Left ventricle myocardium inferior (tissue), 1 donor: ENCODE measurements around the gene KRTCAP2. TPM values are rescaled to one million over a fixed set of nuclear protein-coding genes. Genes with fewer than 3 reads are reported as not detected.

Experiments used
- DNase-seq: peaks from one replicate; pipeline ENCODE4 v3.0.0-alpha.2; 2020
- H3K27ac ChIP-seq: fragments of 200-600 bp; replicated peaks from 2 replicates; pipeline ENCODE4 v1.8.0; 2021
- H3K27me3 ChIP-seq: fragments of 200-600 bp; 2 replicates; pipeline ENCODE4 v1.8.0; 2021; ENCODE audit warnings: low read depth
- H3K36me3 ChIP-seq: fragments of 200-600 bp; 2 replicates; pipeline ENCODE4 v1.8.0; 2021
- H3K4me1 ChIP-seq: fragments of 200-600 bp; 2 replicates; pipeline ENCODE4 v1.8.0; 2021
- H3K4me3 ChIP-seq: fragments of 200-600 bp; 2 replicates; pipeline ENCODE4 v1.8.0; 2021; ENCODE audit warnings: mild to moderate bottlenecking, moderate library complexity
- H3K9me3 ChIP-seq: fragments of 200-600 bp; replicated peaks from 2 replicates; pipeline ENCODE4 v1.8.0; 2021
- intact Hi-C: fragments of 100-400 bp; cut with micrococcal nuclease; formaldehyde crosslinking; loops from one replicate; pipeline ENCODE4 v1.11.0; 2022
- total RNA-seq: library from RNA; stranded (reverse); fragmentation: NEBNext Ultra II Directional; extraction: Animal tissue kit (Norgen Biotek cat#: 25700); gene quantifications from one replicate; pipeline ENCODE4 v1.2.1, GENCODE V29; 2021
- TF ChIP-seq, protein P1 (sequence below): fragments of 200-600 bp; IDR thresholded peaks from 2 replicates; pipeline ENCODE4 v1.8.0; 2021; ENCODE audit warnings: antibody characterized with exemption, mild to moderate bottlenecking, borderline replicate concordance
- donor health status: DM: no; HTN: yes; CAD: no; lungs with severe emphysema.

Gene KRTCAP2
- total RNA-seq, 1 donor from 2014 or later, result 113 TPM

DNA sequence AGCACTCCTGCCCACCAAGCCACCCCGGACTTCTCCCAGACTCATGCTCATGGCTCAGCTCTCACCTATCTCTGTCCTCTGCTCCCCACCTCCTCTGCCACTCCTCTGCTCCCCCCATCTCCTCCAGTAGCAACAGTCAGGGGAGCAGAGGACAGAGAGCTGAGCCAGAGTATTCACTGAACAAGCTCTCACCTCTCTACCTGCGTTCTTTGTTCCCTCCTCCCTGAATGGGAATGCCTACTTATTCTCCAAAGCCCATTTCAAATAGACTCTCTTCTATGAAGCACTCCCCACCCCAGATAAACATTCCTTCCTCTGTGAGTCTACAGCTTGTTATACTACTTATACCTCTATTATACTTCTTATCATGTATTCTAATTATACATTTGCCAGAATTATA lies 51.9 kb downstream of the KRTCAP2 start:
- no peaks in the 10 kb centered on the region for H3K9me3 ChIP-seq
- H3K36me3 ChIP-seq, result no peaks in the 10 kb centered on the region
- no peak overlapping the region for H3K27ac ChIP-seq
- TF ChIP-seq, protein P1, sequence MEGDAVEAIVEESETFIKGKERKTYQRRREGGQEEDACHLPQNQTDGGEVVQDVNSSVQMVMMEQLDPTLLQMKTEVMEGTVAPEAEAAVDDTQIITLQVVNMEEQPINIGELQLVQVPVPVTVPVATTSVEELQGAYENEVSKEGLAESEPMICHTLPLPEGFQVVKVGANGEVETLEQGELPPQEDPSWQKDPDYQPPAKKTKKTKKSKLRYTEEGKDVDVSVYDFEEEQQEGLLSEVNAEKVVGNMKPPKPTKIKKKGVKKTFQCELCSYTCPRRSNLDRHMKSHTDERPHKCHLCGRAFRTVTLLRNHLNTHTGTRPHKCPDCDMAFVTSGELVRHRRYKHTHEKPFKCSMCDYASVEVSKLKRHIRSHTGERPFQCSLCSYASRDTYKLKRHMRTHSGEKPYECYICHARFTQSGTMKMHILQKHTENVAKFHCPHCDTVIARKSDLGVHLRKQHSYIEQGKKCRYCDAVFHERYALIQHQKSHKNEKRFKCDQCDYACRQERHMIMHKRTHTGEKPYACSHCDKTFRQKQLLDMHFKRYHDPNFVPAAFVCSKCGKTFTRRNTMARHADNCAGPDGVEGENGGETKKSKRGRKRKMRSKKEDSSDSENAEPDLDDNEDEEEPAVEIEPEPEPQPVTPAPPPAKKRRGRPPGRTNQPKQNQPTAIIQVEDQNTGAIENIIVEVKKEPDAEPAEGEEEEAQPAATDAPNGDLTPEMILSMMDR, result no peak
- H3K27me3 ChIP-seq, result no peaks in the 10 kb centered on the region
- H3K4me1 ChIP-seq, result peaks cover 23% of the 10 kb centered on the region
- intact Hi-C loops, result no loop called here
- no peak for DNase-seq
- H3K4me3 ChIP-seq, result no peak overlapping the region

DNA sequence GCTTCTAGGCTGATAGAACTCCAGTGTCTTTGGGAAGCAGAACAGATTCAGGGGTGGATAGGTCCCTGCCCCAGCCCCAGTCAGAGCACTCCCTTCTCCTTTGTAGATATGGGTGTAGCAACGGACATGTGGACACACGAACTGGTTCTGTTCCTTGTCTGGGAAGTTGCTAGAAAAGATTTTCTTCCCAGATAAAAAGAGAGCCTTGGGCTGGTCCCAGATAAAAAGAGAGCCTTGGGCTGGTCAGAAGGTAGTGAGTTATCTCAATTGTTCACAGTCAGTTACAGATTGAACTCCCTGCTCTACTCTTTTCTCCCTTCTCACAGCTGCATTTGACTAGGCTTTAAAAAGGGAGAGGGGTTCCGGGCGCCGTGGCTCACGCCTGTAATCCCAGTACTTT lies 52.9 kb downstream of the KRTCAP2 start:
- no peak for DNase-seq
- H3K4me1 ChIP-seq, result peaks cover 13% of the 10 kb centered on the region
- intact Hi-C loops, result no loop called here
- TF ChIP-seq, protein P1, result no peak
- H3K4me3 ChIP-seq, result no peak overlapping the region
- H3K36me3 ChIP-seq, result no peaks in the 10 kb centered on the region
- H3K9me3 ChIP-seq, result no peaks in the 10 kb centered on the region
- no peaks in the 10 kb centered on the region for H3K27me3 ChIP-seq
- no peak overlapping the region for H3K27ac ChIP-seq

Other genes starting within 250 kb of the KRTCAP2 start
- 46.5 TPM for gene PMVK, start 236.6 kb downstream of the KRTCAP2 start, total RNA-seq
- 52.3 TPM for gene PBXIP1, start 217.2 kb downstream of the KRTCAP2 start, total RNA-seq
- gene PYGO2, start 211.5 kb downstream of the KRTCAP2 start, total RNA-seq, result 12.9 TPM
- gene SHC1, start 202.6 kb downstream of the KRTCAP2 start, total RNA-seq, result 43.0 TPM
- 17.8 TPM for gene CKS1B, start 198.6 kb downstream of the KRTCAP2 start, total RNA-seq
- 30.1 TPM for gene FLAD1, start 190.0 kb downstream of the KRTCAP2 start, total RNA-seq
- not detected for gene LENEP, start 179.7 kb downstream of the KRTCAP2 start, total RNA-seq
- gene ZBTB7B, start 170.5 kb downstream of the KRTCAP2 start, total RNA-seq, result 42.8 TPM
- not detected for gene DCST2, start 139.5 kb downstream of the KRTCAP2 start, total RNA-seq
- gene DCST1, start 139.5 kb downstream of the KRTCAP2 start, total RNA-seq, result not detected
- 82.1 TPM for gene ADAM15, start 122.0 kb downstream of the KRTCAP2 start, total RNA-seq
- 1.7 TPM for gene EFNA4, start 109.6 kb downstream of the KRTCAP2 start, total RNA-seq
- gene EFNA3, start 94.5 kb downstream of the KRTCAP2 start, total RNA-seq, result 0.71 TPM
- 42.9 TPM for gene EFNA1, start 45.4 kb downstream of the KRTCAP2 start, total RNA-seq
- 8.2 TPM for gene SLC50A1, start 37.5 kb downstream of the KRTCAP2 start, total RNA-seq
- gene DPM3, start 32.8 kb downstream of the KRTCAP2 start, total RNA-seq, result 54.5 TPM
- gene TRIM46, start 545 bp upstream of the KRTCAP2 start, total RNA-seq, result 0.11 TPM
- 7.2 TPM for gene THBS3, start 34.6 kb upstream of the KRTCAP2 start, total RNA-seq
- 18.0 TPM for gene MTX1, start 35.4 kb upstream of the KRTCAP2 start, total RNA-seq
- gene ENTREP3, start 82.2 kb upstream of the KRTCAP2 start, total RNA-seq, result 13.9 TPM
- gene SCAMP3, start 89.1 kb upstream of the KRTCAP2 start, total RNA-seq, result 57.1 TPM
- gene CLK2, start 100.2 kb upstream of the KRTCAP2 start, total RNA-seq, result 18.1 TPM
- 1.2 TPM for gene HCN3, start 104.2 kb upstream of the KRTCAP2 start, total RNA-seq
- gene PKLR, start 128.1 kb upstream of the KRTCAP2 start, total RNA-seq, result not detected
- gene FDPS, start 135.6 kb upstream of the KRTCAP2 start, total RNA-seq, result 75.0 TPM
- gene RUSC1, start 147.6 kb upstream of the KRTCAP2 start, total RNA-seq, result 18.0 TPM